K562 (cell line): ENCODE data around the gene CEP135.

Experiments used
- BACH1 ChIP-seq: fragments of 200-800 bp; sonication (Bioruptor generic); IDR thresholded peaks from 2 replicates; pipeline ENCODE4 v1.6.1; 2016; ENCODE audit warnings: missing genetic modification characterization, missing compliant biosample characterization
- CBX8 ChIP-seq: fragments of 200-600 bp; sonication (generic); IDR thresholded peaks from 2 replicates; pipeline ENCODE4 v1.6.1; 2012; ENCODE audit warnings: borderline replicate concordance, mixed run types, low read depth, mild to moderate bottlenecking, moderate library complexity, mixed read lengths, low read length, control low read depth, inconsistent platforms; ENCODE audit not compliant: poor library complexity, severe bottlenecking; ENCODE audit errors: extremely low read depth
- CHD2 ChIP-seq: IDR thresholded peaks from 2 replicates; pipeline ENCODE4 v1.6.1; 2011; ENCODE audit warnings: low read depth, low read length
- CTCF ChIP-seq, 3 experiments: IDR thresholded peaks in 2 of 3; conservative IDR thresholded peaks in 1 of 3; 2 replicates each; pipeline ENCODE4 v1.5.1; 2011 to 2012; ENCODE audit warnings: low read length in 3 of 3, mild to moderate bottlenecking in 3 of 3, control low read depth in 2 of 3, improper control_type of control experiment in 1 of 3, inconsistent platforms in 1 of 3, low read depth in 1 of 3, mixed read lengths in 1 of 3, moderate library complexity in 1 of 3; ENCODE audit not compliant: insufficient read depth in 2 of 3
- DIDO1 ChIP-seq: fragments of 450-650 bp; IDR thresholded peaks from 2 replicates; pipeline ENCODE4 v1.6.1; 2016; ENCODE audit warnings: low read depth, missing biosample characterization, missing genetic modification characterization
- HEY1 ChIP-seq: fragments of 250-450 bp; sonication (Bioruptor Pico); IDR thresholded peaks from 2 replicates; pipeline ENCODE4 v1.5.0; 2020; ENCODE audit warnings: mild to moderate bottlenecking, moderate library complexity, borderline replicate concordance
- NFIX ChIP-seq: fragments of 250-450 bp; sonication (Bioruptor Pico); IDR thresholded peaks from 2 replicates; pipeline ENCODE4 v1.4.0; 2020; ENCODE audit warnings: low read depth, mild to moderate bottlenecking, moderate library complexity
- SFPQ ChIP-seq: fragments of 200-400 bp; formaldehyde crosslinking; IDR thresholded peaks from 2 replicates; pipeline ENCODE4 v1.6.1; 2017; ENCODE audit warnings: mild to moderate bottlenecking, low read depth, low read length, moderate library complexity
- SP1 ChIP-seq: sonication (generic); formaldehyde crosslinking; IDR thresholded peaks from 2 replicates; pipeline ENCODE4 v1.8.1; 2022; ENCODE audit warnings: mild to moderate bottlenecking, missing genetic modification reagents
- ZNF780A ChIP-seq: fragments of 250-450 bp; sonication (Bioruptor Pico); IDR thresholded peaks from 2 replicates; pipeline ENCODE4 v1.5.0; 2021; ENCODE audit warnings: mild to moderate bottlenecking

DNA sequence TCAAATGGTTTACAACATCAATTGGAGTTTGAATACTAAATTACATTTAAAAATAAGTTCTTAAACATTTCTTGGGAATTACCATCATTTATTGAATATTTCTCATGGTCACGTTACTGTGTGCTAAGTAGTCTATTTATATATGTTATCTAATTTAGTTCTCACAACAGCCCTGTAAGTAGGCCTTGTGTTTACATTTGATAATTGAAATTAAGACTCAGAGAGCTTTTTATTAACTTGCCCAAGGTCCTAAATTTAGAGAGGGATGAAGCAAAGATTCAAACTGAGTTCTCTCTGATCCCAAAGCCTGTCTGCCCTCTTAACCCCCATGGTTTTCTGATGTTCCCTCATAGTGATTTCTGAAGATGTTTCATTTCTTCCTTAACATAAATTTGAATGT, 103.7 kb downstream of the CEP135 start:
- TF ChIP-seq CTCF (IDR thresholded peaks at IDR 0.05 in 2 of 3, conservative IDR thresholded peaks at IDR 0.05 in 1 of 3; ENCODE audit: insufficient read depth in 2 of 3, low read depth in 1 of 3, low read length in 3 of 3) (no peak), ZNF780A (no peak), SP1 (CRISPR knock-in tag) (no peak), SFPQ (no peak), HEY1 (CRISPR knock-in tag) (no peak), CBX8 (peak; percentile 41), CHD2 (no peak), NFIX (no peak), BACH1 (no peak), DIDO1 (tag) (no peak)
